Common myeloid progenitor, CD34-positive (primary cell): ENCODE measurements around the gene EFL1.

Experiments used
- CTCF ChIA-PET: fragments of 350-600 bp; sonication (Branson Sonifier 250); formaldehyde crosslinking; loops from one replicate; lab custom pipeline; 2021; ENCODE audit warnings: antibody characterized with exemption; lab: Charles Lee
- POLR2A ChIA-PET: fragments of 350-600 bp; sonication (Branson Sonifier 250); formaldehyde crosslinking; loops from one replicate; lab custom pipeline; 2021; ENCODE audit warnings: antibody characterized with exemption; lab: Charles Lee
- DNase-seq, 3 donors: peaks; one replicate each; pipeline versions ENCODE4 v3.0.0 to v3.0.0-alpha.2; 2013
- H3K27ac ChIP-seq, 2 experiments: 1 replicate in 1 of 2; 2 replicates in 1 of 2; pipeline ENCODE4 v1.7.0; 2013; ENCODE audit warnings: inconsistent platforms in 2 of 2, low read length in 2 of 2, mild to moderate bottlenecking in 2 of 2, low read depth in 1 of 2, moderate library complexity in 1 of 2; ENCODE audit not compliant: severe bottlenecking in 2 of 2, insufficient read depth in 1 of 2, poor library complexity in 1 of 2
- H3K27me3 ChIP-seq, 5 experiments: replicated peaks in 2 of 5; 1 replicate in 3 of 5; 2 replicates in 2 of 5; pipeline versions ENCODE4 v1.6.1 to v1.7.0; 2013; ENCODE audit warnings: low read length in 4 of 5, mild to moderate bottlenecking in 2 of 5, moderate library complexity in 2 of 5, inconsistent platforms in 1 of 5; ENCODE audit not compliant: insufficient read depth in 5 of 5, control insufficient read depth in 4 of 5
- H3K36me3 ChIP-seq, 4 experiments: 1 replicate in 2 of 4; 2 replicates in 2 of 4; pipeline versions ENCODE4 v1.6.1 to v1.7.0; 2013; ENCODE audit warnings: low read length in 3 of 4, control low read depth in 1 of 4, mild to moderate bottlenecking in 1 of 4; ENCODE audit not compliant: control insufficient read depth in 4 of 4, insufficient read depth in 4 of 4
- H3K4me1 ChIP-seq, 4 experiments: 1 replicate in 3 of 4; 2 replicates in 1 of 4; pipeline versions ENCODE4 v1.6.1 to v1.7.1; 2013; ENCODE audit warnings: low read length in 3 of 4, mild to moderate bottlenecking in 3 of 4, control low read depth in 1 of 4, inconsistent platforms in 1 of 4, moderate library complexity in 1 of 4; ENCODE audit not compliant: control insufficient read depth in 4 of 4, insufficient read depth in 4 of 4; ENCODE audit errors: control extremely low read depth in 1 of 4
- H3K4me3 ChIP-seq, 7 experiments: 1 replicate in 4 of 7; 2 replicates in 3 of 7; pipeline versions ENCODE4 v1.5.1 to v1.7.0; 2013; ENCODE audit warnings: mild to moderate bottlenecking in 7 of 7, low read length in 6 of 7, moderate library complexity in 6 of 7, inconsistent platforms in 2 of 7, low read depth in 2 of 7, control low read depth in 1 of 7; ENCODE audit not compliant: insufficient read depth in 4 of 7, control insufficient read depth in 1 of 7; ENCODE audit errors: extremely low read depth in 1 of 7
- H3K9me3 ChIP-seq, 5 experiments: 1 replicate in 4 of 5; 2 replicates in 1 of 5; pipeline versions ENCODE4 v1.6.1 to v1.7.1; 2013; ENCODE audit warnings: low read length in 4 of 5, mild to moderate bottlenecking in 2 of 5, inconsistent platforms in 1 of 5, low read depth in 1 of 5, moderate library complexity in 1 of 5; ENCODE audit not compliant: control insufficient read depth in 4 of 5, insufficient read depth in 2 of 5; ENCODE audit errors: control extremely low read depth in 1 of 5
- WGBS: methylation state at CpG from one replicate; pipeline ENCODE4 v1.1.5; 2013; ENCODE audit not compliant: insufficient coverage; 5-methylcytosine and 5-hydroxymethylcytosine counted together

EFL1 gene

GRCh38 chr15:82095803-82096202, 166.7 kb downstream of the EFL1 start:
- H3K36me3 ChIP-seq = no peaks in the 10 kb centered on the region
- H3K4me1 ChIP-seq = no peaks in the 10 kb centered on the region
- DNase-seq = no peak
- POLR2A ChIA-PET = no interaction called here
- H3K4me3 ChIP-seq = no peak overlapping the region
- CTCF ChIA-PET = no interaction called here
- H3K27me3 ChIP-seq = no peaks in the 10 kb centered on the region
- H3K9me3 ChIP-seq = no peaks in the 10 kb centered on the region
- H3K27ac ChIP-seq = no peak overlapping the region

GRCh38 chr15:82093774-82094211, 168.7 kb downstream of the EFL1 start:
- no peaks in the 10 kb centered on the region for H3K36me3 ChIP-seq
- WGBS = 97% methylated on average over 11 of the region's 13 CpGs
- no peaks in the 10 kb centered on the region for H3K27me3 ChIP-seq
- H3K9me3 ChIP-seq = no peaks in the 10 kb centered on the region
- no peak for DNase-seq
- ChIA-PET CTCF (no interaction called here), POLR2A (no interaction called here)
- H3K4me3 ChIP-seq = no peak overlapping the region
- H3K27ac ChIP-seq = no peak overlapping the region
- H3K4me1 ChIP-seq = no peaks in the 10 kb centered on the region

- Histone ChIP-seq H3K27me3 (no peaks in the 10 kb centered on the region), H3K4me3 (no peak overlapping the region), H3K9me3 (no peaks in the 10 kb centered on the region), H3K4me1 (no peaks in the 10 kb centered on the region), H3K36me3 (no peaks in the 10 kb centered on the region), H3K27ac (no peak overlapping the region)
- DNase-seq = no peak
- CTCF ChIA-PET = no interaction called here
- no CpG with 5 or more reads among the region's 5 CpGs for WGBS
- POLR2A ChIA-PET = no interaction called here
Measured at GRCh38 chr15:82093325-82093724, 169.2 kb downstream of the EFL1 start.

GRCh38 chr15:82091636-82092140, 170.8 kb downstream of the EFL1 start:
- no peak overlapping the region for H3K4me3 ChIP-seq
- no peak overlapping the region for H3K27ac ChIP-seq
- H3K36me3 ChIP-seq = no peaks in the 10 kb centered on the region
- no peak for DNase-seq
- ChIA-PET POLR2A (no interaction called here), CTCF (interaction anchor here (0.9 kb wide), 1 partner anchor 9 kb away, joined by 3 read pairs; no protein-coding TSS in a partner anchor)
- WGBS = 89% methylated on average over 1 of the region's 3 CpGs
- H3K9me3 ChIP-seq = no peaks in the 10 kb centered on the region
- H3K27me3 ChIP-seq = no peaks in the 10 kb centered on the region
- no peaks in the 10 kb centered on the region for H3K4me1 ChIP-seq

GRCh38 chr15:82086243-82086995, 176.1 kb downstream of the EFL1 start:
- Histone ChIP-seq H3K4me1 (peaks cover 0 to 4% (median 0%) of the 10 kb centered on the region in 4 experiments), H3K27ac (no peak overlapping the region), H3K4me3 (no peak overlapping the region), H3K36me3 (no peaks in the 10 kb centered on the region), H3K9me3 (no peaks in the 10 kb centered on the region), H3K27me3 (no peaks in the 10 kb centered on the region)
- 93% methylated on average over 7 of the region's 16 CpGs for WGBS
- CTCF ChIA-PET = no interaction called here
- DNase-seq = no peak
- POLR2A ChIA-PET = no interaction called here

- H3K27ac ChIP-seq = no peak overlapping the region
- no peaks in the 10 kb centered on the region for H3K36me3 ChIP-seq
- peaks cover 0 to 4% (median 0%) of the 10 kb centered on the region in 4 experiments for H3K4me1 ChIP-seq
- H3K27me3 ChIP-seq = no peaks in the 10 kb centered on the region
- 93% methylated on average over 10 of the region's 14 CpGs for WGBS
- CTCF ChIA-PET = interaction anchor here (1.4 kb wide), 1 partner anchor 10 kb away, joined by 3 read pairs; no protein-coding TSS in a partner anchor
- POLR2A ChIA-PET = no interaction called here
- no peak overlapping the region for H3K4me3 ChIP-seq
- H3K9me3 ChIP-seq = no peaks in the 10 kb centered on the region
- DNase-seq = no peak
Measured at GRCh38 chr15:82081914-82082762, 180.4 kb downstream of the EFL1 start.

GRCh38 chr15:82080774-82081173, 181.8 kb downstream of the EFL1 start:
- CTCF ChIA-PET = interaction anchor here (1.1 to 1.9 kb wide), 2 partner anchors 11 to 116 kb away, joined by 3 to 5 read pairs; no protein-coding TSS in a partner anchor
- no peak for DNase-seq
- 98% methylated on average over 6 of the region's 6 CpGs for WGBS

More at GRCh38 chr15:82080774-82081173, 181.8 kb downstream of the EFL1 start:
- Histone ChIP-seq H3K4me1 (peaks cover 0 to 4% (median 0%) of the 10 kb centered on the region in 4 experiments), H3K27ac (no peak overlapping the region), H3K4me3 (no peak overlapping the region), H3K9me3 (no peaks in the 10 kb centered on the region), H3K36me3 (no peaks in the 10 kb centered on the region), H3K27me3 (no peaks in the 10 kb centered on the region)
- POLR2A ChIA-PET = no interaction called here
